DOHH2 (cell line): Measurements from ENCODE around the gene KRTAP19-1.

ENCODE experiments used
- EZH2phosphoT487 ChIP-seq: fragments of 200-600 bp; sonication (generic); IDR thresholded peaks from 2 replicates; pipeline ENCODE4 v1.6.1; 2017; ENCODE audit warnings: borderline replicate concordance, mild to moderate bottlenecking, antibody characterized with exemption, low read length, moderate library complexity, mixed read lengths
- TF ChIP-seq, protein P1 (sequence below): fragments of 200-600 bp; sonication (generic); IDR thresholded peaks from one replicate; pipeline ENCODE4 v1.5.1; 2014; ENCODE audit warnings: antibody characterized with exemption, mild to moderate bottlenecking, low read depth, low read length; ENCODE audit not compliant: poor library complexity, severe bottlenecking

DNA sequence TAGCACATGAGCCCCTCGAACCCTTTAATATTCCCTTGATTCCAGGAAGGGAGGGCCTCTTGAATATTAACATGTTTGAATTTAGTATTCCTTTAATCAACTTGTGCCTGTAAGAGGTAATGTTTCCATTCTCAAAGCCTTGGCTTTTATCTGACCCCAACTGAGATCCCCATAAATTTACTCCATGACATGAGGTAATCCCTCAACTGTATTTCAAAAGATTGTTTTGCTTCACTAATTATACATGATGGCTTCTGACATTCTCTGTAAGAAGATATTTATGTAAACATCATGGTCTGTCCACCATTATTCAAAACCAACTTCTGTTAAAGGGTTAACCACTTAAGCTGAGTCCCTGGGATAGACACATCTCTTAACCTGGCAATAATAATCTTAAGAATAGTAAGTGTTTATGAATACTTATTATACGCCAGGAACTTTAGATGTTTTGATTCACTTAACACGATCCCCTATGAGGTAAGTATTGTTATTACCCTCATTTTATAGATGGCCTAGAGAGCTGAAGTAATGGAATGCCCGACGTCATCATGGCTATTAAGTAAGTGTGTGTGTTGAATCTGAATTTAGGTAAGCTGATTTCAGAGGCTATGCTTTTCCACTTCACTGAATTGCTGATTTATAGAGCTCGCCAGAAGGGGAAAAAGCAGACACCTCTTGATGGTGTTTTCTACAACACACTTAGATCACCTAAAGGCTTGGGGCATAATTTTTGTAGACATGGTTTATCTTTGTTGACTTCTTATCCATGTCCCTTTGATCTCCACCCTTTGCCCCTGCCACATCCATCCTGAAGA, 11.1 kb downstream of the KRTAP19-1 start:
- TF ChIP-seq, protein P1, sequence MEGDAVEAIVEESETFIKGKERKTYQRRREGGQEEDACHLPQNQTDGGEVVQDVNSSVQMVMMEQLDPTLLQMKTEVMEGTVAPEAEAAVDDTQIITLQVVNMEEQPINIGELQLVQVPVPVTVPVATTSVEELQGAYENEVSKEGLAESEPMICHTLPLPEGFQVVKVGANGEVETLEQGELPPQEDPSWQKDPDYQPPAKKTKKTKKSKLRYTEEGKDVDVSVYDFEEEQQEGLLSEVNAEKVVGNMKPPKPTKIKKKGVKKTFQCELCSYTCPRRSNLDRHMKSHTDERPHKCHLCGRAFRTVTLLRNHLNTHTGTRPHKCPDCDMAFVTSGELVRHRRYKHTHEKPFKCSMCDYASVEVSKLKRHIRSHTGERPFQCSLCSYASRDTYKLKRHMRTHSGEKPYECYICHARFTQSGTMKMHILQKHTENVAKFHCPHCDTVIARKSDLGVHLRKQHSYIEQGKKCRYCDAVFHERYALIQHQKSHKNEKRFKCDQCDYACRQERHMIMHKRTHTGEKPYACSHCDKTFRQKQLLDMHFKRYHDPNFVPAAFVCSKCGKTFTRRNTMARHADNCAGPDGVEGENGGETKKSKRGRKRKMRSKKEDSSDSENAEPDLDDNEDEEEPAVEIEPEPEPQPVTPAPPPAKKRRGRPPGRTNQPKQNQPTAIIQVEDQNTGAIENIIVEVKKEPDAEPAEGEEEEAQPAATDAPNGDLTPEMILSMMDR = no peak
- no peak for TF ChIP-seq EZH2phosphoT487
